Hepatocyte (in vitro differentiated cells): Measurements from ENCODE around the gene OPN1LW. TPM values are rescaled to one million over a fixed set of nuclear protein-coding genes. Genes with fewer than 3 reads are reported as not detected.

Experiments
- DNase-seq: peaks from one replicate; pipeline ENCODE4 v3.0.0-alpha.2; 2016; ENCODE audit warnings: low spot score
- H2AFZ ChIP-seq: fragments of 200-600 bp; sonication (generic); 2 replicates; pipeline ENCODE4 v1.6.0; 2016; ENCODE audit warnings: antibody characterized with exemption, mild to moderate bottlenecking
- H3K27ac ChIP-seq: fragments of 200-600 bp; sonication (generic); 2 replicates; pipeline ENCODE4 v1.5.1; 2016; ENCODE audit warnings: mild to moderate bottlenecking
- H3K27me3 ChIP-seq: fragments of 200-600 bp; sonication (generic); 2 replicates; pipeline ENCODE4 v1.6.1; 2016
- H3K36me3 ChIP-seq: fragments of 200-600 bp; sonication (generic); replicated peaks from 2 replicates; pipeline ENCODE4 v1.5.1; 2016; ENCODE audit warnings: low read depth; ENCODE audit not compliant: insufficient read depth
- H3K4me1 ChIP-seq: fragments of 200-600 bp; sonication (generic); 2 replicates; pipeline ENCODE4 v1.5.1; 2016; ENCODE audit warnings: mild to moderate bottlenecking, moderate library complexity; ENCODE audit not compliant: insufficient read depth
- H3K4me2 ChIP-seq: fragments of 200-600 bp; sonication (generic); 2 replicates; pipeline ENCODE4 v1.6.0; 2016
- H3K4me3 ChIP-seq: fragments of 200-600 bp; sonication (generic); 2 replicates; pipeline ENCODE4 v1.5.1; 2016; ENCODE audit warnings: mild to moderate bottlenecking
- H3K79me2 ChIP-seq: fragments of 200-600 bp; sonication (generic); 2 replicates; pipeline ENCODE4 v1.6.0; 2017; ENCODE audit warnings: mild to moderate bottlenecking
- H3K9me2 ChIP-seq: fragments of 200-600 bp; sonication (generic); replicated peaks from 2 replicates; pipeline ENCODE4 v1.6.0; 2017; ENCODE audit warnings: mild to moderate bottlenecking; ENCODE audit not compliant: insufficient read depth
- H3K9me3 ChIP-seq: fragments of 200-600 bp; sonication (generic); 2 replicates; pipeline ENCODE4 v1.5.1; 2016; ENCODE audit warnings: low read depth, mild to moderate bottlenecking
- H4K20me1 ChIP-seq: fragments of 200-600 bp; sonication (generic); 2 replicates; pipeline ENCODE4 v1.6.0; 2016; ENCODE audit warnings: mild to moderate bottlenecking; ENCODE audit not compliant: insufficient read depth, poor library complexity, severe bottlenecking
- CTCF ChIP-seq: fragments of 200-600 bp; sonication (generic); IDR thresholded peaks from 2 replicates; pipeline ENCODE4 v1.5.1; 2016; ENCODE audit warnings: antibody characterized with exemption, mild to moderate bottlenecking; ENCODE audit not compliant: poor library complexity
- EZH2 ChIP-seq: fragments of 200-600 bp; sonication (generic); IDR thresholded peaks from 2 replicates; pipeline ENCODE4 v1.6.1; 2016; ENCODE audit warnings: antibody characterized with exemption, mild to moderate bottlenecking, borderline replicate concordance
- EZH2phosphoT487 ChIP-seq: fragments of 200-600 bp; sonication (generic); IDR thresholded peaks from one replicate; pipeline ENCODE4 v1.6.1; 2018; ENCODE audit warnings: antibody characterized with exemption, mild to moderate bottlenecking, low read depth, moderate library complexity; ENCODE audit not compliant: unreplicated experiment, severe bottlenecking
- WGBS: methylation state at CpG from one replicate; pipeline ENCODE4 v1.1.6; 2016; ENCODE audit warnings: low lambda C conversion rate; ENCODE audit errors: missing lambda C conversion rate; 5-methylcytosine and 5-hydroxymethylcytosine counted together
- polyA plus RNA-seq: library from polyadenylated mRNA; unstranded; fragments of >200 nt; fragmentation: Nextera tagmentation; extraction: Ambion mirVana; gene quantifications from 2 replicates; pipeline ENCODE4 v1.2.1, GENCODE V29; 2016
- total RNA-seq: library from RNA; depleted of rRNA; stranded (reverse); fragments of >200 nt; gene quantifications from 2 replicates; pipeline ENCODE4 v1.2.3, GENCODE V29; 2014

Gene OPN1LW
- total and polyA plus RNA-seq, 2 experiments from 2014 or later = not detected

- H3K9me3 ChIP-seq = no peaks in the 10 kb centered on the region
- no peaks in the 10 kb centered on the region for H3K4me1 ChIP-seq
- H3K27me3 ChIP-seq = no peaks in the 10 kb centered on the region
- H3K27ac ChIP-seq = no peak overlapping the region
- DNase-seq = no peak
- no peak overlapping the region for H2AFZ ChIP-seq
- H3K36me3 ChIP-seq = no peaks in the 10 kb centered on the region
- H3K4me2 ChIP-seq = no peak overlapping the region
- 84% methylated on average over 10 of the region's 10 CpGs for WGBS
- H3K4me3 ChIP-seq = no peak overlapping the region
- H3K9me2 ChIP-seq = no peaks in the 10 kb centered on the region
- H3K79me2 ChIP-seq = no peaks in the 10 kb centered on the region
- no peak for TF ChIP-seq EZH2
- TF ChIP-seq CTCF = no peak
- TF ChIP-seq EZH2phosphoT487 = no peak
- no peaks in the 10 kb centered on the region for H4K20me1 ChIP-seq
Observed at GRCh38 chrX:154115071-154115470, 29.0 kb upstream of the OPN1LW start.

- Histone ChIP-seq H3K27me3 (no peaks in the 10 kb centered on the region), H3K9me3 (no peaks in the 10 kb centered on the region), H3K79me2 (no peaks in the 10 kb centered on the region), H3K9me2 (no peaks in the 10 kb centered on the region), H3K27ac (no peak overlapping the region), H3K4me2 (no peak overlapping the region), H3K4me1 (no peaks in the 10 kb centered on the region), H3K36me3 (no peaks in the 10 kb centered on the region), H2AFZ (no peak overlapping the region), H3K4me3 (no peak overlapping the region), H4K20me1 (no peaks in the 10 kb centered on the region)
- TF ChIP-seq EZH2 (no peak), CTCF (no peak), EZH2phosphoT487 (no peak)
- 70% methylated on average over 5 of the region's 5 CpGs for WGBS
- no peak for DNase-seq
Observed at GRCh38 chrX:154115750-154116149, 28.3 kb upstream of the OPN1LW start.

- no peak overlapping the region for H3K27ac ChIP-seq
- TF ChIP-seq EZH2 (no peak), EZH2phosphoT487 (no peak), CTCF (no peak)
- H3K9me2 ChIP-seq = no peaks in the 10 kb centered on the region
- H3K79me2 ChIP-seq = no peaks in the 10 kb centered on the region
- no peaks in the 10 kb centered on the region for H3K36me3 ChIP-seq
- no peaks in the 10 kb centered on the region for H3K4me1 ChIP-seq
- no peaks in the 10 kb centered on the region for H3K9me3 ChIP-seq
- no peak for DNase-seq
- 75% methylated on average over 19 of the region's 19 CpGs for WGBS
- H3K4me3 ChIP-seq = no peak overlapping the region
- H4K20me1 ChIP-seq = no peaks in the 10 kb centered on the region
- no peaks in the 10 kb centered on the region for H3K27me3 ChIP-seq
- no peak overlapping the region for H2AFZ ChIP-seq
- no peak overlapping the region for H3K4me2 ChIP-seq
Observed at GRCh38 chrX:154116426-154117211, 27.4 kb upstream of the OPN1LW start.
